A549 treated with AZD9567 at 1 μM for 4 hours (cell line): Measurements from ENCODE around the gene NCAPD3. TPM values are rescaled to one million over a fixed set of nuclear protein-coding genes. Genes with fewer than 3 reads are reported as not detected.

ENCODE experiments used
- total RNA-seq: library from RNA; stranded (reverse); fragments of 200-300 nt; extraction: Qiagen RNA extraction; gene quantifications from 5 replicates; pipeline ENCODE4 v1.2.3, GENCODE V29; 2022; ENCODE audit not compliant: insufficient read depth

The NCAPD3 gene
- total RNA-seq: 22.1 to 26.0 TPM (median 24.0 TPM) in 5 replicates

GRCh38 chr11:134223836-134224709, at the start of gene NCAPD3, which contains the start of gene VPS26B:
NCAPD3 (minus strand) TSS chr11:134223967; CDS start chr11:134223926, 41 bp downstream.
VPS26B (plus strand) TSS chr11:134224671; CDS start chr11:134225123, 452 bp downstream.

GRCh38 chr11:134253188-134253993, 29.6 kb upstream of the NCAPD3 start, which contains the start of the genes ACAD8 and THYN1:
ACAD8 (plus strand) TSS chr11:134253568; CDS start chr11:134253601, 33 bp downstream.
THYN1 (minus strand) TSS chr11:134253352; CDS start chr11:134252882, 470 bp downstream.

Other genes with a start within 250 kb of the NCAPD3 start
- gene JAM3, start 154.9 kb downstream of the NCAPD3 start, total RNA-seq: 3.6 to 10.0 TPM (median 4.2 TPM) in 5 replicates
- 14.4 to 23.8 TPM (median 21.5 TPM) in 5 replicates for gene VPS26B, start 704 bp upstream of the NCAPD3 start, total RNA-seq
- 15.8 to 24.2 TPM (median 16.8 TPM) in 5 replicates for gene THYN1, start 29.4 kb upstream of the NCAPD3 start, total RNA-seq
- 10.2 to 11.9 TPM (median 10.5 TPM) in 5 replicates for gene ACAD8, start 29.6 kb upstream of the NCAPD3 start, total RNA-seq
- gene GLB1L3, start 52.4 kb upstream of the NCAPD3 start, total RNA-seq: 0.07 TPM in 1 of 5 replicates, not detected in the others
- 1.5 to 2.0 TPM (median 1.9 TPM) in 5 replicates for gene GLB1L2, start 108.0 kb upstream of the NCAPD3 start, total RNA-seq
- 0.01 to 0.03 TPM in 2 of 5 replicates, not detected in the others for gene B3GAT1, start 188.3 kb upstream of the NCAPD3 start, total RNA-seq